ENCODE measurements around the gene RYR3. TPM values are rescaled to one million over a fixed set of nuclear protein-coding genes. Genes with fewer than 3 reads are reported as not detected.

Gene RYR3
- total RNA-seq, 6 experiments from 2014 or later: not detected

- no peaks in the 10 kb centered on the region for H3K4me1 Mint-ChIP-seq (ENCODE audit: low read depth)
- DNase-seq: no peak
- no peaks in the 10 kb centered on the region for H3K36me3 Mint-ChIP-seq (ENCODE audit: low read depth)
- no peaks in the 10 kb centered on the region for H3K9me3 Mint-ChIP-seq
- no peak overlapping the region for H3K27ac Mint-ChIP-seq
- no peak for TF ChIP-seq CTCF (IDR thresholded peaks at IDR 0.05)
- no peak overlapping the region for H3K4me3 Mint-ChIP-seq
- H3K27me3 Mint-ChIP-seq (ENCODE audit: insufficient read depth): peaks cover 13% of the 10 kb centered on the region
These were observed 325.5 kb downstream of the RYR3 start for GRCh38 chr15:33636234-33636633.

- no peak overlapping the region for H3K4me3 Mint-ChIP-seq
- no peaks in the 10 kb centered on the region for H3K4me1 Mint-ChIP-seq (ENCODE audit: low read depth)
- H3K9me3 Mint-ChIP-seq: no peaks in the 10 kb centered on the region
- DNase-seq: no peak
- no peak for TF ChIP-seq CTCF (IDR thresholded peaks at IDR 0.05)
- H3K36me3 Mint-ChIP-seq (ENCODE audit: low read depth): no peaks in the 10 kb centered on the region
- H3K27ac Mint-ChIP-seq: no peak overlapping the region
- H3K27me3 Mint-ChIP-seq (ENCODE audit: insufficient read depth): peaks cover 18% of the 10 kb centered on the region
These were observed 326.2 kb downstream of the RYR3 start for GRCh38 chr15:33636958-33637357.

- no peak for DNase-seq
- Mint-ChIP-seq H3K27ac (no peak overlapping the region), H3K4me1 (ENCODE audit: low read depth) (no peaks in the 10 kb centered on the region), H3K9me3 (no peaks in the 10 kb centered on the region), H3K27me3 (ENCODE audit: insufficient read depth) (peaks cover 18% of the 10 kb centered on the region), H3K36me3 (ENCODE audit: low read depth) (no peaks in the 10 kb centered on the region), H3K4me3 (no peak overlapping the region)
- no peak for TF ChIP-seq CTCF (IDR thresholded peaks at IDR 0.05)
These were observed 327.7 kb downstream of the RYR3 start for GRCh38 chr15:33638453-33638852.

GRCh38 chr15:33639051-33639450 lies 328.3 kb downstream of the RYR3 start:
- Mint-ChIP-seq H3K27ac (no peak overlapping the region), H3K36me3 (ENCODE audit: low read depth) (no peaks in the 10 kb centered on the region), H3K4me3 (no peak overlapping the region), H3K4me1 (ENCODE audit: low read depth) (no peaks in the 10 kb centered on the region), H3K27me3 (ENCODE audit: insufficient read depth) (peaks cover 19% of the 10 kb centered on the region), H3K9me3 (no peaks in the 10 kb centered on the region)
- no peak for DNase-seq
- no peak for TF ChIP-seq CTCF (IDR thresholded peaks at IDR 0.05)

GRCh38 chr15:33639456-33639855 lies 328.7 kb downstream of the RYR3 start:
- no peak overlapping the region for H3K27ac Mint-ChIP-seq
- no peak for TF ChIP-seq CTCF (IDR thresholded peaks at IDR 0.05)

GRCh38 chr15:33639978-33640377 lies 329.2 kb downstream of the RYR3 start:
- H3K9me3 Mint-ChIP-seq: no peaks in the 10 kb centered on the region
- no peaks in the 10 kb centered on the region for H3K4me1 Mint-ChIP-seq (ENCODE audit: low read depth)
- no peak overlapping the region for H3K4me3 Mint-ChIP-seq
- no peak overlapping the region for H3K27ac Mint-ChIP-seq
- H3K27me3 Mint-ChIP-seq (ENCODE audit: insufficient read depth): peaks cover 26% of the 10 kb centered on the region
- H3K36me3 Mint-ChIP-seq (ENCODE audit: low read depth): no peaks in the 10 kb centered on the region
- no peak for DNase-seq
- TF ChIP-seq CTCF (IDR thresholded peaks at IDR 0.05): no peak

More at GRCh38 chr15:33639456-33639855, 328.7 kb downstream of the RYR3 start:
- Mint-ChIP-seq H3K9me3 (no peaks in the 10 kb centered on the region), H3K27me3 (ENCODE audit: insufficient read depth) (peaks cover 23% of the 10 kb centered on the region), H3K36me3 (ENCODE audit: low read depth) (no peaks in the 10 kb centered on the region), H3K4me3 (no peak overlapping the region), H3K4me1 (ENCODE audit: low read depth) (no peaks in the 10 kb centered on the region)
- DNase-seq: no peak
